Endothelial cell of hepatic sinusoid (primary cell): ENCODE data around the gene TRAM2.

Experiments
- in situ Hi-C: cut with HindIII; loops from 2 replicates; pipeline ENCODE4 v1.10.0; 2017; ENCODE audit warnings: low sequenced_read_pairs

Gene TRAM2

GRCh38 chr6:52571099-52571755, 5.6 kb downstream of the TRAM2 start:
- in situ Hi-C loops = no loop called here

GRCh38 chr6:52570291-52570700, 6.6 kb downstream of the TRAM2 start:
- in situ Hi-C loops = no loop called here

- in situ Hi-C loops = no loop called here
Observed at GRCh38 chr6:52568320-52568719, 8.5 kb downstream of the TRAM2 start.

GRCh38 chr6:52566853-52567279, 10.0 kb downstream of the TRAM2 start:
- in situ Hi-C loops = no loop called here

GRCh38 chr6:52566201-52566600, 10.7 kb downstream of the TRAM2 start:
- in situ Hi-C loops = no loop called here

- in situ Hi-C loops = no loop called here
Observed at GRCh38 chr6:52564856-52565255, 12.0 kb downstream of the TRAM2 start.

GRCh38 chr6:52562911-52563310, 13.9 kb downstream of the TRAM2 start:
- in situ Hi-C loops = no loop called here

GRCh38 chr6:52560462-52560861, 16.4 kb downstream of the TRAM2 start:
- in situ Hi-C loops = no loop called here

- in situ Hi-C loops = no loop called here
Observed at GRCh38 chr6:52558266-52559000, 18.4 kb downstream of the TRAM2 start.

GRCh38 chr6:52557389-52558265, 19.2 kb downstream of the TRAM2 start:
- in situ Hi-C loops = no loop called here

GRCh38 chr6:52555518-52556233, 21.2 kb downstream of the TRAM2 start:
- in situ Hi-C loops = no loop called here

- in situ Hi-C loops = no loop called here
Observed at GRCh38 chr6:52554684-52555280, 22.1 kb downstream of the TRAM2 start.

- in situ Hi-C loops = no loop called here
Observed at GRCh38 chr6:52553719-52554118, 23.1 kb downstream of the TRAM2 start.

GRCh38 chr6:52553158-52553557, 23.7 kb downstream of the TRAM2 start:
- in situ Hi-C loops = no loop called here

GRCh38 chr6:52552278-52552643, 24.6 kb downstream of the TRAM2 start:
- in situ Hi-C loops = no loop called here

GRCh38 chr6:52551483-52552277, 25.2 kb downstream of the TRAM2 start:
- in situ Hi-C loops = no loop called here

- in situ Hi-C loops = no loop called here
Observed at GRCh38 chr6:52550870-52551269, 26.0 kb downstream of the TRAM2 start.

GRCh38 chr6:52550014-52550575, 26.8 kb downstream of the TRAM2 start:
- in situ Hi-C loops = no loop called here

GRCh38 chr6:52549428-52549827, 27.4 kb downstream of the TRAM2 start:
- in situ Hi-C loops = no loop called here
